ENCODE data around the gene ADA. TPM values are rescaled to one million over a fixed set of nuclear protein-coding genes. Genes with fewer than 3 reads are reported as not detected.

ADA gene
- total RNA-seq, 1 donor from 2014 or later = 25.3 TPM

DNA sequence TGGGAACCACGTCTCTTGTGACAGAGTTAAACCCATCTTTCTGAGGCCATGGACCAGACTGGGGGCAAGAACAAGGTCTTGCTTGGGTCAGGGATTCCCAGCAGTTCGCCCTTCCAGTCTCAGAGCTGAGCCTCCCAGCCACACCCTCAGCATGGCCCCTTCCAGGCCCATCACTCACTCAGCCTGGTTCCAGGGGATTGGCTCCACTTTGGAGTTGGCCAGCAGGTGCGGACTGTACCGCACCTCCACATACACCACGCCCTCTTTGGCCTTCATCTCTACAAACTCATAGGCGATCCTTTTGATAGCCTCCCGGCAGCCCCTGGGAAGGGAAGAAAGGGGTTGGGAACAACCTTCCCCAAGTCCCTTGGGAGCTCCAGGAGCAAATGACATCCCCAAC lies 25.2 kb downstream of the ADA start:
- H3K4me1 ChIP-seq = no peaks in the 10 kb centered on the region
- no peak for DNase-seq (ENCODE audit: extremely low spot score in 2 of 2)
- H3K4me3 ChIP-seq = no peak overlapping the region
- peaks cover 0 to 14% of the 10 kb centered on the region in 2 donors for H3K36me3 ChIP-seq
- H3K27ac ChIP-seq = no peak overlapping the region
- intact Hi-C loops (cut with DNase I) = no loop called here
- TF ChIP-seq POLR2A (IDR thresholded peaks at IDR 0.05) = no peak
- TF ChIP-seq, protein P1, sequence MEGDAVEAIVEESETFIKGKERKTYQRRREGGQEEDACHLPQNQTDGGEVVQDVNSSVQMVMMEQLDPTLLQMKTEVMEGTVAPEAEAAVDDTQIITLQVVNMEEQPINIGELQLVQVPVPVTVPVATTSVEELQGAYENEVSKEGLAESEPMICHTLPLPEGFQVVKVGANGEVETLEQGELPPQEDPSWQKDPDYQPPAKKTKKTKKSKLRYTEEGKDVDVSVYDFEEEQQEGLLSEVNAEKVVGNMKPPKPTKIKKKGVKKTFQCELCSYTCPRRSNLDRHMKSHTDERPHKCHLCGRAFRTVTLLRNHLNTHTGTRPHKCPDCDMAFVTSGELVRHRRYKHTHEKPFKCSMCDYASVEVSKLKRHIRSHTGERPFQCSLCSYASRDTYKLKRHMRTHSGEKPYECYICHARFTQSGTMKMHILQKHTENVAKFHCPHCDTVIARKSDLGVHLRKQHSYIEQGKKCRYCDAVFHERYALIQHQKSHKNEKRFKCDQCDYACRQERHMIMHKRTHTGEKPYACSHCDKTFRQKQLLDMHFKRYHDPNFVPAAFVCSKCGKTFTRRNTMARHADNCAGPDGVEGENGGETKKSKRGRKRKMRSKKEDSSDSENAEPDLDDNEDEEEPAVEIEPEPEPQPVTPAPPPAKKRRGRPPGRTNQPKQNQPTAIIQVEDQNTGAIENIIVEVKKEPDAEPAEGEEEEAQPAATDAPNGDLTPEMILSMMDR (IDR thresholded peaks at IDR 0.05) = no peak
- no peak for TF ChIP-seq POLR2AphosphoS5 (IDR thresholded peaks at IDR 0.05; ENCODE audit: insufficient read depth in 1 of 2, low read depth in 1 of 2)
- no peaks in the 10 kb centered on the region for H3K9me3 ChIP-seq
- H3K27me3 ChIP-seq = no peaks in the 10 kb centered on the region

DNA sequence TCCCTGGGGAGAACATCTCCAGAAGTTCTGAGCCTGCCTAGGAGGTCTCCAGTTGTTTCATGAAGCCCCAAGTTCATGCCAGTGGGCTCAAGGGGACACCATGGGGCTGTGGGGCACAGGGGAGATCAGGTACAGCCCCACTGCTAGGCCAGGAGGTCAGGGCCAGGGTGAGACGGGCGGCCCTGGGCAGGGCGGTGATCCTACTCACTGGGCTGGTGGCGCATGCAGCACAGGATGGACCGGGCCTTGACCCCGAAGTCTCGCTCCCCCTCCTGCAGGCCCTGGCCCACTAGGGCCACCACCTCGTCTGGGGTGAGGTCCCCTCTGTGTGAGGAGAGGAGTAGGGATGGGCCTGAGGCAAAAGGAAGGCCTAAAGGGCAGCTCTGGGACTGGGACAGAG lies 26.1 kb downstream of the ADA start:
- intact Hi-C loops (cut with DNase I) = no loop called here
- no peaks in the 10 kb centered on the region for H3K9me3 ChIP-seq
- no peaks in the 10 kb centered on the region for H3K4me1 ChIP-seq
- no peak for DNase-seq (ENCODE audit: extremely low spot score in 2 of 2)
- TF ChIP-seq, protein P1 (IDR thresholded peaks at IDR 0.05) = no peak
- TF ChIP-seq POLR2AphosphoS5 (IDR thresholded peaks at IDR 0.05; ENCODE audit: insufficient read depth in 1 of 2, low read depth in 1 of 2) = no peak
- TF ChIP-seq POLR2A (IDR thresholded peaks at IDR 0.05) = no peak
- H3K27ac ChIP-seq = no peak overlapping the region
- no peaks in the 10 kb centered on the region for H3K27me3 ChIP-seq
- H3K36me3 ChIP-seq = peaks cover 0 to 14% of the 10 kb centered on the region in 2 donors
- no peak overlapping the region for H3K4me3 ChIP-seq

DNA sequence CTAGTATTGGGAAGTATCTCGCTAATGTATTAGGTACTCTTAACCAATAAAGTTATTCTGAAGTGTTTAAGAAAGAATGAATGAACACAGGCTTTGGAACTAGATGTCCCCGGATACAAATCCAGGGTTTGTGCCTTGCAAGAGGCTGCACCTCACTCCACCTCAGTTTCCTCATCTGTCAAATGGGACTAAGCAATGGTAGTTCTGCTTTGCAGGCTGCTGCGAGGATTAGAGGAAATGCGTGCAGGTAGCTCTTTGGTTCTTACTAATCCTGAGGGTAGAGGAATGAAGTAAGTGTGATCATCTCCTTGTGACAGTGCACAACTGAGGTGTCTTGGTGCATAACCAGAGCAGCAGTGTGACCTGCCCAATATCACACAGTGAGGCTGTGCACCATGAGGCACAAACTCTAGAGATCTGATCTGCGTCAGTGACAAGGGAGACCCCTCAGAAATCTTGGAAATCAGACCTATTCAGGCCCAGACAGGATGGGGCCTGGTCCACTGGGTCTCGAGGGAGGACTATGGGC lies 26.7 kb downstream of the ADA start:
- TF ChIP-seq POLR2AphosphoS5 (IDR thresholded peaks at IDR 0.05; ENCODE audit: insufficient read depth in 1 of 2, low read depth in 1 of 2) (no peak), POLR2A (IDR thresholded peaks at IDR 0.05) (no peak)
- TF ChIP-seq, protein P1 (IDR thresholded peaks at IDR 0.05) = no peak
- Histone ChIP-seq H3K27me3 (no peaks in the 10 kb centered on the region), H3K36me3 (peaks cover 0 to 20% of the 10 kb centered on the region in 2 donors), H3K27ac (no peak overlapping the region), H3K4me3 (no peak overlapping the region), H3K9me3 (no peaks in the 10 kb centered on the region), H3K4me1 (no peaks in the 10 kb centered on the region)
- intact Hi-C loops (cut with DNase I) = no loop called here
- DNase-seq (ENCODE audit: extremely low spot score in 2 of 2) = no peak

DNA sequence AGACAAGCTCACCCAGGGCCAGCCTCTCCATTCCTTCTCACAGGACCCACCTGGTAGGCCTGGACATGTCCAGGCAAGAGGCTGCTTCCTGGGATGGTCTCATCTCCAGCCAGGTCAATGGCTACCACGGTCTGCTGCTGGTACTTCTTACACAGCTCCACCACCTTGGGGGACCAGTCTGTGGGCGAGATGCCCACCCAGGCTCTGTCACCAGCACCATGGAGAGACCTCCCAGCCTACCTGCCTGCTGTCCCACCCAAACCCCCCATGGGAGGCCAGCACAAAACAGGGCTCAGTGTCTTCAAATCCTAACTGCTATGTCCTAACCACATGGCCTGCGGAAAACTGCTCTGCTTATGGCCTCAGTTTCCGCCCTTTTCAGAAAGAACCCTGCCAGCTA lies 27.3 kb downstream of the ADA start:
- no peaks in the 10 kb centered on the region for H3K9me3 ChIP-seq
- TF ChIP-seq, protein P1 (IDR thresholded peaks at IDR 0.05) = no peak
- TF ChIP-seq POLR2AphosphoS5 (IDR thresholded peaks at IDR 0.05; ENCODE audit: insufficient read depth in 1 of 2, low read depth in 1 of 2) = no peak
- no peak for TF ChIP-seq POLR2A (IDR thresholded peaks at IDR 0.05)

DNA sequence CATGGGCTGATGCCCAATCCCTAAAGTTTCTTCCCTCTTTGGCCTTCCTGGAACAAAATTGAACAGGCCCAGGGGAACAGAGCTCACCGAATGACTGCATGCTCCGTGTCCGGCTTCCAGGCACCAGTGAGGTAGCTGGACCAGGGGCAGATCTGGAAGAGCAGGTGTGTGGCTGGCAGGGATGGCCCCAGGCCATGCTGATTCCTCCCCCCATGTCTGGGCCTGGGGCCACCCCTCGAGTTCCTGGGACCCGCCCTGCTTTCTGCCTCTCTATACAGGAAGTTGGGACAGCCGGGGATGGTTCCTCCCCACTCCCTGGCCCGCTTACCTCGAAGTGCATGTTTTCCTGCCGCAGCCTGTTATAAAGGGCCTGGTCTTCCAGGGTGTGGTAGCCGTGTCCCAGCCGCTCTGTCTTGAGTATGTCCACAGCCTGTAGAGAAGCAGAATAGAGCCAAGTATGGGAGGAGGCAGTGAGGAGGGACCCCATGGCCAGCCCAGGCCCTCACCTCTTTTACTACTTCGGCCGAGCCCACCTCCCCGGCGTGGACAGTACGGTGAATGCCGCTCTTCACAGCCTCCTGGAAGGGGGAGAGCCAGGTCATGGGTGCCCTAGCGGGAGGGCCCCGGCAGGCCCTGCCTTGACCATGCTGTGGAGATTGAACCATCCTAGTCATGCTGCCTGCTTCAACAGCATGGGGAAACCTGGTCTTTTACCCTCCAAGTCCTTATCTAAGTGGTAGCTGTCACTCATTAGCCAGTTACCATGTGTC lies 28.8 kb downstream of the ADA start:
- Histone ChIP-seq H3K4me3 (no peak overlapping the region), H3K27ac (no peak overlapping the region), H3K9me3 (no peaks in the 10 kb centered on the region), H3K4me1 (peaks cover 4% of the 10 kb centered on the region), H3K36me3 (peaks cover 0 to 26% of the 10 kb centered on the region in 2 donors), H3K27me3 (no peaks in the 10 kb centered on the region)
- TF ChIP-seq POLR2AphosphoS5 (IDR thresholded peaks at IDR 0.05; ENCODE audit: insufficient read depth in 1 of 2, low read depth in 1 of 2) (no peak), POLR2A (IDR thresholded peaks at IDR 0.05) (no peak)
- TF ChIP-seq, protein P1 (IDR thresholded peaks at IDR 0.05) = no peak
- no peak for DNase-seq (ENCODE audit: extremely low spot score in 2 of 2)
- intact Hi-C loops (cut with DNase I) = no loop called here

More for the DNA sequence above, 27.3 kb downstream of the ADA start:
- intact Hi-C loops (cut with DNase I) = no loop called here
- no peak for DNase-seq (ENCODE audit: extremely low spot score in 2 of 2)
- Histone ChIP-seq H3K4me1 (no peaks in the 10 kb centered on the region), H3K36me3 (peaks cover 0 to 26% of the 10 kb centered on the region in 2 donors), H3K4me3 (no peak overlapping the region), H3K27ac (no peak overlapping the region), H3K27me3 (no peaks in the 10 kb centered on the region)
